HL-60 (cell line): ENCODE measurements around the gene RUBCNL.

Source experiments
- DNase-seq, 2 experiments: peaks; one replicate each; pipeline ENCODE4 v3.0.0-alpha.2; 2010 to 2020; ENCODE audit warnings: low read depth in 1 of 2, low spot score in 1 of 2
- H3K27ac ChIP-seq: fragments of 250-450 bp; sonication (Bioruptor Pico); replicated peaks from 2 replicates; pipeline ENCODE4 v1.5.1; 2020; ENCODE audit warnings: mild to moderate bottlenecking, moderate library complexity
- H3K27me3 ChIP-seq: fragments of 250-450 bp; sonication (Bioruptor Pico); 2 replicates; pipeline ENCODE4 v1.5.1; 2021; ENCODE audit warnings: mild to moderate bottlenecking, moderate library complexity; ENCODE audit not compliant: insufficient read depth, poor library complexity, severe bottlenecking
- H3K4me3 ChIP-seq: replicated peaks from 2 replicates; pipeline ENCODE4 v1.5.1; 2011; ENCODE audit warnings: mild to moderate bottlenecking, control low read depth, low read length; ENCODE audit not compliant: insufficient read depth
- CTCF ChIP-seq: IDR thresholded peaks from one replicate; pipeline ENCODE4 v1.5.1; 2011; ENCODE audit warnings: low read length, control low read depth, inconsistent platforms; ENCODE audit not compliant: insufficient read depth
- GABPA ChIP-seq: IDR thresholded peaks from 2 replicates; pipeline ENCODE4 v1.6.1; 2012; ENCODE audit warnings: low read depth
- POLR2AphosphoS5 ChIP-seq: IDR thresholded peaks from 2 replicates; pipeline ENCODE4 v1.6.1; 2012; ENCODE audit warnings: low read depth
- SPI1 ChIP-seq: IDR thresholded peaks from 2 replicates; pipeline ENCODE4 v1.6.1; 2012; ENCODE audit warnings: low read depth, mild to moderate bottlenecking, borderline replicate concordance
- TF ChIP-seq, protein P1 (sequence below): IDR thresholded peaks from 2 replicates; pipeline ENCODE4 v1.6.1; 2012; ENCODE audit warnings: low read depth; ENCODE audit not compliant: insufficient replicate concordance

RUBCNL gene

GRCh38 chr13:46310066-46310465 lies 77.0 kb downstream of the RUBCNL start:
- no peak for DNase-seq
- Histone ChIP-seq H3K27ac (no peak overlapping the region), H3K27me3 (no peaks in the 10 kb centered on the region), H3K4me3 (no peak overlapping the region)
- no peak for TF ChIP-seq GABPA
- TF ChIP-seq CTCF = no peak
- no peak for TF ChIP-seq SPI1
- TF ChIP-seq POLR2AphosphoS5 = no peak
- TF ChIP-seq, protein P1, sequence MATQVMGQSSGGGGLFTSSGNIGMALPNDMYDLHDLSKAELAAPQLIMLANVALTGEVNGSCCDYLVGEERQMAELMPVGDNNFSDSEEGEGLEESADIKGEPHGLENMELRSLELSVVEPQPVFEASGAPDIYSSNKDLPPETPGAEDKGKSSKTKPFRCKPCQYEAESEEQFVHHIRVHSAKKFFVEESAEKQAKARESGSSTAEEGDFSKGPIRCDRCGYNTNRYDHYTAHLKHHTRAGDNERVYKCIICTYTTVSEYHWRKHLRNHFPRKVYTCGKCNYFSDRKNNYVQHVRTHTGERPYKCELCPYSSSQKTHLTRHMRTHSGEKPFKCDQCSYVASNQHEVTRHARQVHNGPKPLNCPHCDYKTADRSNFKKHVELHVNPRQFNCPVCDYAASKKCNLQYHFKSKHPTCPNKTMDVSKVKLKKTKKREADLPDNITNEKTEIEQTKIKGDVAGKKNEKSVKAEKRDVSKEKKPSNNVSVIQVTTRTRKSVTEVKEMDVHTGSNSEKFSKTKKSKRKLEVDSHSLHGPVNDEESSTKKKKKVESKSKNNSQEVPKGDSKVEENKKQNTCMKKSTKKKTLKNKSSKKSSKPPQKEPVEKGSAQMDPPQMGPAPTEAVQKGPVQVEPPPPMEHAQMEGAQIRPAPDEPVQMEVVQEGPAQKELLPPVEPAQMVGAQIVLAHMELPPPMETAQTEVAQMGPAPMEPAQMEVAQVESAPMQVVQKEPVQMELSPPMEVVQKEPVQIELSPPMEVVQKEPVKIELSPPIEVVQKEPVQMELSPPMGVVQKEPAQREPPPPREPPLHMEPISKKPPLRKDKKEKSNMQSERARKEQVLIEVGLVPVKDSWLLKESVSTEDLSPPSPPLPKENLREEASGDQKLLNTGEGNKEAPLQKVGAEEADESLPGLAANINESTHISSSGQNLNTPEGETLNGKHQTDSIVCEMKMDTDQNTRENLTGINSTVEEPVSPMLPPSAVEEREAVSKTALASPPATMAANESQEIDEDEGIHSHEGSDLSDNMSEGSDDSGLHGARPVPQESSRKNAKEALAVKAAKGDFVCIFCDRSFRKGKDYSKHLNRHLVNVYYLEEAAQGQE = no peak

DNA sequence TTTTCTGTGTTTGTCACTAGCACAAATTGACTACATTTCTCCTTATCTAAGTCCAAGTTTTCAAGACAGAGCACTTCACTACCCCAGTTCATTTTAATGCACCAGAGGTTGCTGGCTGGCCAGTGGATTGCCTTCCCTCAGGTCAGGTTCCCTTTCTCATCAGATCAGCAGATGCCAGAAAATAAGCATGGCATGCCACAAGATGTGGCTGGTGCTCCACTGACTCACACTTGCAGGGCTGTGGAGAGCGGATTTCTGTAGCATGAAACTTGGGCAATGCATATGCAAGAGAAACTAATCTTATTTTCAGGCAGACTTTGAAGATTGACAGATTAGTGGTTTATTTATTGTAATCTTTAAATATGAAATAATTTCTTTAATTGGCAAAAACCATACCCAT lies 79.5 kb downstream of the RUBCNL start:
- Histone ChIP-seq H3K4me3 (no peak overlapping the region), H3K27ac (no peak overlapping the region), H3K27me3 (no peaks in the 10 kb centered on the region)
- peak; percentile 70 to 73 for DNase-seq
- TF ChIP-seq SPI1 (no peak), CTCF (peak; percentile 16)

DNA sequence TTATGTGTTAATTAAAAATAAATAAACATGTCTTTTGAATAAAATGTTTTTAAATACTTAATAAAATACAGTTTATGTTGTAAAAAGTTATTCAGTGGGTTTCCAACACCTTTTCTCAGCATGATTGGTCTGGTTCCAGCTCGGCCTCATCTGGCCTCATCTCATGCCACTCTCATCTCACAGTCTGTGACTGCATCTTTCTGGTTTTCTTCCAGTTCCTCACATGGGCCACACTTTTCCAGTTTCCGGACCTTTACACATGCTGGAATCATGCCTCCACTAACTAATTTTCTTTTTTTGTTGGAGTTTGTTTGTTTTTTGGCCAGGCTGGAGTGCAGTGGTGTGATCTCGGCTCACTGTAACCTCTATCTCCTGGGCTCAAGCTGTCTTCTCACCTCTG lies 82.5 kb downstream of the RUBCNL start:
- H3K4me3 ChIP-seq = no peak overlapping the region
- no peak for DNase-seq
- no peaks in the 10 kb centered on the region for H3K27me3 ChIP-seq
- TF ChIP-seq GABPA = no peak
- no peak for TF ChIP-seq POLR2AphosphoS5
- TF ChIP-seq, protein P1 = no peak
- TF ChIP-seq CTCF = no peak
- peak overlapping the region; percentile 57; the same call in 1 of the 2 replicates for H3K27ac ChIP-seq

- no peak overlapping the region for H3K4me3 ChIP-seq
- H3K27ac ChIP-seq = peak overlapping the region; percentile 57
- H3K27me3 ChIP-seq = no peaks in the 10 kb centered on the region
- DNase-seq = no peak
- peak; percentile 74; the same call in 1 of the 2 replicates for TF ChIP-seq SPI1
- TF ChIP-seq, protein P1 = no peak
Measured at GRCh38 chr13:46303742-46304385, 83.2 kb downstream of the RUBCNL start.
